Uterus (tissue), 4 donors: ENCODE results near the gene CBFA2T2. TPM values are rescaled to one million over a fixed set of nuclear protein-coding genes. Genes with fewer than 3 reads are reported as not detected.

Source experiments
- DNase-seq, 2 donors: peaks; one replicate each; pipeline ENCODE4 v3.0.0-alpha.2; 2019 to 2020
- H3K27ac ChIP-seq, 2 donors: fragments of 200-600 bp; sonication (generic); 1 replicate in 1 of 2; 2 replicates in 1 of 2; pipeline ENCODE4 v1.5.1; 2016 to 2018
- H3K27me3 ChIP-seq, 2 donors: fragments of 200-600 bp; sonication (generic); one replicate each; pipeline ENCODE4 v1.5.1; 2018 to 2019; ENCODE audit warnings: control low read depth in 1 of 2
- H3K36me3 ChIP-seq, 2 donors: fragments of 200-600 bp; sonication (generic); one replicate each; pipeline ENCODE4 v1.5.1; 2019; ENCODE audit warnings: control low read depth in 1 of 2
- H3K4me1 ChIP-seq, 2 donors: fragments of 200-600 bp; sonication (generic); one replicate each; pipeline ENCODE4 v1.5.1; 2018 to 2019; ENCODE audit warnings: control low read depth in 1 of 2
- H3K4me3 ChIP-seq, 2 donors: fragments of 200-600 bp; sonication (generic); 1 replicate in 1 of 2; 2 replicates in 1 of 2; pipeline ENCODE4 v1.5.1; 2018 to 2019; ENCODE audit warnings: mild to moderate bottlenecking in 1 of 2
- H3K9me3 ChIP-seq, 2 donors: fragments of 200-600 bp; sonication (generic); one replicate each; pipeline ENCODE4 v1.5.1; 2019; ENCODE audit warnings: control low read depth in 1 of 2
- CTCF ChIP-seq, 4 experiments: fragments of 200-600 bp in 2 of 4; fragments of 450-650 bp in 2 of 4; sonication (generic) in 2 of 4; IDR thresholded peaks; one replicate each; pipeline ENCODE4 v1.5.1; 2016 to 2019; ENCODE audit warnings: antibody characterized with exemption in 4 of 4, mild to moderate bottlenecking in 2 of 4, moderate library complexity in 1 of 4
- POLR2A ChIP-seq, 2 donors: fragments of 450-650 bp; IDR thresholded peaks; one replicate each; pipeline ENCODE4 v1.6.1; 2016; ENCODE audit warnings: antibody characterized with exemption in 2 of 2, mild to moderate bottlenecking in 1 of 2, moderate library complexity in 1 of 2
- intact Hi-C: fragments of 100-400 bp; cut with DNase I; formaldehyde crosslinking; loops from one replicate; pipeline ENCODE4 v1.15.1; 2023; ENCODE audit warnings: low total_unique reads
- total RNA-seq, 4 donors: library from RNA; depleted of rRNA in 3 of 4; stranded (reverse); fragments of >200 nt in 3 of 4; gene quantifications; one replicate each; pipeline versions ENCODE4 v1.1.0 to v1.2.4, GENCODE V29; 2014 to 2023
- donor health status: DM: yes; HTN: yes; CAD: no.

CBFA2T2 gene
- total RNA-seq, 4 donors from 2014 or later = 13.6 to 32.4 (median 24.3) TPM

GRCh38 chr20:33669873-33670640 is 180.2 kb downstream of the CBFA2T2 start:
- Histone ChIP-seq H3K27me3 (no peaks in the 10 kb centered on the region), H3K27ac (no peak overlapping the region), H3K36me3 (no peaks in the 10 kb centered on the region), H3K4me3 (no peak overlapping the region), H3K9me3 (no peaks in the 10 kb centered on the region), H3K4me1 (peaks cover 0 to 12% of the 10 kb centered on the region in 2 donors)
- peak in 1 of 2 donors; percentile 22 for DNase-seq
- TF ChIP-seq POLR2A (IDR thresholded peaks at IDR 0.05) (no peak), CTCF (IDR thresholded peaks at IDR 0.05) (no peak)
- intact Hi-C loops = loop anchor here (2.0 kb wide), 1 partner anchor 213 kb away; no protein-coding TSS in a partner anchor

GRCh38 chr20:33670715-33671499 is 181.0 kb downstream of the CBFA2T2 start:
- no peaks in the 10 kb centered on the region for H3K9me3 ChIP-seq
- H3K4me3 ChIP-seq = no peak overlapping the region
- H3K4me1 ChIP-seq = peaks cover 6 to 18% of the 10 kb centered on the region in 2 donors
- H3K27me3 ChIP-seq = no peaks in the 10 kb centered on the region
- intact Hi-C loops = no loop called here
- TF ChIP-seq CTCF (IDR thresholded peaks at IDR 0.05) (no peak), POLR2A (IDR thresholded peaks at IDR 0.05) (no peak)
- H3K27ac ChIP-seq = no peak overlapping the region
- H3K36me3 ChIP-seq = no peaks in the 10 kb centered on the region
- DNase-seq = no peak

DNA sequence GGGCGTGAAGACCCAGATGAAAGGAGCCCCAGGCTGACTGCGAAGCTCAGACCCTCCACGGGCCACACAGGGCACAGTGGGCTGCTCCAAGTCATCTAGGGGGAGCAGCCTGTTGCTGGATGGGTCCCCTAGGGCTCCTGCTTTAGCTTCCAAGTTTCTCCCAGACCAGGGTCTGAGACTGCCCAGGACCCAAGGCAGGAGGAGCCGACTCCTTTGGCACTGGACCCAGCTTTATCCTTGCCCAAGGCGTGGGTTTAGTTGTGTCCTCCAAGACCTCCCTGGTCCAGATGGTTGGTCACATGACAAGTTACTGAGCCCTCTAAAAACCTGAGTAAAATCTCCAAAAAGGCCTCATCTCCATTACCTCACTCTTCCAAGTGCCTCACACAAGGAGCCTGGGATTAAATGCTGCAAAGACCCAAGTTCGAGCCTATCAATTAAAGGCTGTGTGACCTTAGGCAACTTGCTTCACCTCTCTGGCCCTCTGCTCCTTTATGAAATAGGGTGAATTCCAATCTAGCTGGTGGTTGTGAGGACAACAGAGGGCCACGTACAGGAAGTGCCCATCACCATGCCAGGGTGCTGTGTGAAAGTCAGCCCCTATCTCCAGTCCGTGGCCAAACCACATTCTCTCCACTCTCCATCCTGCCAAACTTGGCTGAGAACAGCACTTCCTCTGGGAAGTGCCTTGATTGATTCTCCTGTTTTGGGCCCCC is 181.8 kb downstream of the CBFA2T2 start:
- DNase-seq = no peak
- H3K4me3 ChIP-seq = no peak overlapping the region
- peak overlapping the region in 1 of 2 donors; percentile 91 for H3K27ac ChIP-seq
- intact Hi-C loops = no loop called here
- H3K9me3 ChIP-seq = no peaks in the 10 kb centered on the region
- TF ChIP-seq CTCF (IDR thresholded peaks at IDR 0.05) = no peak
- no peak for TF ChIP-seq POLR2A (IDR thresholded peaks at IDR 0.05)
- H3K27me3 ChIP-seq = no peaks in the 10 kb centered on the region
- no peaks in the 10 kb centered on the region for H3K36me3 ChIP-seq
- H3K4me1 ChIP-seq = peaks cover 7 to 21% of the 10 kb centered on the region in 2 donors

GRCh38 chr20:33672426-33673113 is 182.7 kb downstream of the CBFA2T2 start:
- intact Hi-C loops = no loop called here
- no peaks in the 10 kb centered on the region for H3K9me3 ChIP-seq
- no peaks in the 10 kb centered on the region for H3K36me3 ChIP-seq
- no peaks in the 10 kb centered on the region for H3K27me3 ChIP-seq
- H3K4me1 ChIP-seq = peaks cover 7 to 21% of the 10 kb centered on the region in 2 donors
- TF ChIP-seq POLR2A (IDR thresholded peaks at IDR 0.05) = no peak
- TF ChIP-seq CTCF (IDR thresholded peaks at IDR 0.05) = no peak
- peak overlapping the region; percentile 90 to 91 for H3K27ac ChIP-seq
- peak overlapping the region in 1 of 2 donors; percentile 72 for H3K4me3 ChIP-seq
- peak in 1 of 2 donors; percentile 23 for DNase-seq
